H1 (cell line): ENCODE results near the gene FCRL4. TPM values are rescaled to one million over a fixed set of nuclear protein-coding genes. Genes with fewer than 3 reads are reported as not detected.

ENCODE experiments used
- SP4 ChIP-seq: IDR thresholded peaks from 2 replicates; pipeline ENCODE4 v1.6.1; 2012; ENCODE audit warnings: low read length, inconsistent platforms
- polyA plus RNA-seq, 7 experiments: library from polyadenylated mRNA; depleted of rRNA in 3 of 7; stranded (reverse) in 5 of 7; unstranded in 2 of 7; fragments of >200 nt in 5 of 7; fragments of 200-250 nt in 2 of 7; gene quantifications; 1 replicate in 5 of 7; 2 replicates in 1 of 7; 4 replicates in 1 of 7; pipeline versions ENCODE4 v1.2.1 to v1.2.3, GENCODE V29; 2011 to 2013; ENCODE audit warnings: missing spikeins in 2 of 7, mixed read lengths in 2 of 7
- total RNA-seq: library from RNA; stranded (reverse); fragmentation: NEBNext Ultra II Directional; extraction: Animal tissue kit (Norgen Biotek cat#: 25700); gene quantifications from 2 replicates; pipeline ENCODE4 v1.2.1, GENCODE V29; 2021
- TF ChIP-seq, protein P1 (sequence below): IDR thresholded peaks from 2 replicates; pipeline ENCODE4 v1.6.1; 2011; ENCODE audit warnings: low read depth, mild to moderate bottlenecking, low read length; ENCODE audit not compliant: insufficient read depth

Gene FCRL4
- total and polyA plus RNA-seq, 2 of the 8 experiments (the other 6 are each of a cell fraction or from before 2014, with no cell fraction given), result not detected

DNA sequence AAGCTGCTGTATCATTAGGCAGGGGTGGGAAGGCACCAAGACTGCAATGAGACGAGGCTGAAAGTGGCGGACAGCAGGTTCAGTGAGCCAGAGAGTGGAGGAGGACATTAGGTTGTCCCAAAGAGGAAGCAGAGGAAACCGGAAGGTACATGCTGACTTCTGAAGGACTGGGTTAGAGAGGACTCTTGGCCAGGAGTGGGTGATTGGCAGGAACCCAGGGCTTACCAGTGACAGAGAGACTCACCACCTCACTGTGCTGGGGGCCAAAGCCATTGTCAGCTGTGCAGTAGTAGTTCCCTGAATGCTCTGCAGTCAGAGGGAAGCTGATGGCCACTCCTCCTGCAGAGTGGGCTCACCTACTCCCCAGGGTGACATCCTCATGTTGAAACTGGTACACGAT is 41.9 kb upstream of the FCRL4 start (continued):
- no peak for TF ChIP-seq SP4
- TF ChIP-seq, protein P1, sequence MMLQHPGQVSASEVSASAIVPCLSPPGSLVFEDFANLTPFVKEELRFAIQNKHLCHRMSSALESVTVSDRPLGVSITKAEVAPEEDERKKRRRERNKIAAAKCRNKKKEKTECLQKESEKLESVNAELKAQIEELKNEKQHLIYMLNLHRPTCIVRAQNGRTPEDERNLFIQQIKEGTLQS, result no peak
